Measurements from ENCODE around the gene ANKLE1. TPM values are rescaled to one million over a fixed set of nuclear protein-coding genes. Genes with fewer than 3 reads are reported as not detected.

ANKLE1 gene
- total RNA-seq, 3 donors from 2014 or later, result 0.96 to 1.6 (median 1.0) TPM

- H3K27ac ChIP-seq, result no peak overlapping the region
- TF ChIP-seq POLR2AphosphoS5 (IDR thresholded peaks at IDR 0.05) (peak in 1 of 3 donors; percentile 13), POLR2A (IDR thresholded peaks at IDR 0.05) (no peak)
- TF ChIP-seq, protein P1, sequence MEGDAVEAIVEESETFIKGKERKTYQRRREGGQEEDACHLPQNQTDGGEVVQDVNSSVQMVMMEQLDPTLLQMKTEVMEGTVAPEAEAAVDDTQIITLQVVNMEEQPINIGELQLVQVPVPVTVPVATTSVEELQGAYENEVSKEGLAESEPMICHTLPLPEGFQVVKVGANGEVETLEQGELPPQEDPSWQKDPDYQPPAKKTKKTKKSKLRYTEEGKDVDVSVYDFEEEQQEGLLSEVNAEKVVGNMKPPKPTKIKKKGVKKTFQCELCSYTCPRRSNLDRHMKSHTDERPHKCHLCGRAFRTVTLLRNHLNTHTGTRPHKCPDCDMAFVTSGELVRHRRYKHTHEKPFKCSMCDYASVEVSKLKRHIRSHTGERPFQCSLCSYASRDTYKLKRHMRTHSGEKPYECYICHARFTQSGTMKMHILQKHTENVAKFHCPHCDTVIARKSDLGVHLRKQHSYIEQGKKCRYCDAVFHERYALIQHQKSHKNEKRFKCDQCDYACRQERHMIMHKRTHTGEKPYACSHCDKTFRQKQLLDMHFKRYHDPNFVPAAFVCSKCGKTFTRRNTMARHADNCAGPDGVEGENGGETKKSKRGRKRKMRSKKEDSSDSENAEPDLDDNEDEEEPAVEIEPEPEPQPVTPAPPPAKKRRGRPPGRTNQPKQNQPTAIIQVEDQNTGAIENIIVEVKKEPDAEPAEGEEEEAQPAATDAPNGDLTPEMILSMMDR (IDR thresholded peaks at IDR 0.05), result peak; percentile 89 to 93 (median 92)
- intact Hi-C loops (cut with DNase I; ENCODE audit: low total_unique reads), result loop anchor here (10.0 kb wide), 1 partner anchor 218 kb away; no protein-coding TSS in a partner anchor
- no peaks in the 10 kb centered on the region for H3K36me3 ChIP-seq
- peaks cover 5 to 13% of the 10 kb centered on the region in 2 donors for H3K4me1 ChIP-seq
- peaks cover 7 to 15% of the 10 kb centered on the region in 2 donors for H3K27me3 ChIP-seq
- peak; percentile 67 to 90 for DNase-seq (ENCODE audit: low spot score in 2 of 2)
- peak overlapping the region; percentile 20 to 67 (median 39) for H3K4me3 ChIP-seq
- H3K9me3 ChIP-seq, result no peaks in the 10 kb centered on the region
These were observed 906 bp downstream of the ANKLE1 start for GRCh38 chr19:17282488-17283125.

DNA sequence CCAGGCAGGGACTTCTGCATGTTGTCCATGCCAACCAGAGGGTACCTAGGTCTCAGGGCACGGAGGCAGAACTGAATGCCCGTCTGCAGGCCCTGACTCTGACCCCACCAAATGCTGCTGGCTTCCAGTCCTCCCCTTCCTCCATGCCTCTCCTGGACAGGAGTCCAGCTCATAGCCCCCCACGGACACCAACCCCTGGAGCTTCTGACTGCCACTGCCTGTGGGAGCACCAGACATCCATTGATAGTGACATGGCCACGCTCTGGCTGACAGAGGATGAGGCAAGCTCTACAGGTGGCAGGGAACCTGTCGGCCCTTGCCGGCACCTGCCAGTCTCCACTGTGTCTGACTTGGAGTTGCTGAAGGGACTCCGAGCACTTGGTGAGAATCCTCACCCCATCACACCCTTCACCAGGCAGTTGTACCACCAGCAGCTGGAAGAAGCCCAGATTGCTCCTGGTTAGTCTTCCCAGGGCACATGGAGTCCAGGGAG, 1.8 kb downstream of the ANKLE1 start:
- intact Hi-C loops (cut with DNase I; ENCODE audit: low total_unique reads), result loop anchor here (10.0 kb wide), 1 partner anchor 219 kb away; no protein-coding TSS in a partner anchor
- H3K36me3 ChIP-seq, result no peaks in the 10 kb centered on the region
- no peaks in the 10 kb centered on the region for H3K9me3 ChIP-seq
- no peak overlapping the region for H3K4me3 ChIP-seq
- no peak for TF ChIP-seq POLR2A (IDR thresholded peaks at IDR 0.05)
- TF ChIP-seq, protein P1 (IDR thresholded peaks at IDR 0.05), result no peak
- TF ChIP-seq POLR2AphosphoS5 (IDR thresholded peaks at IDR 0.05), result no peak
- H3K27me3 ChIP-seq, result peaks cover 7 to 15% of the 10 kb centered on the region in 2 donors
- no peak for DNase-seq (ENCODE audit: low spot score in 2 of 2)
- H3K4me1 ChIP-seq, result peaks cover 5 to 13% of the 10 kb centered on the region in 2 donors
- no peak overlapping the region for H3K27ac ChIP-seq

DNA sequence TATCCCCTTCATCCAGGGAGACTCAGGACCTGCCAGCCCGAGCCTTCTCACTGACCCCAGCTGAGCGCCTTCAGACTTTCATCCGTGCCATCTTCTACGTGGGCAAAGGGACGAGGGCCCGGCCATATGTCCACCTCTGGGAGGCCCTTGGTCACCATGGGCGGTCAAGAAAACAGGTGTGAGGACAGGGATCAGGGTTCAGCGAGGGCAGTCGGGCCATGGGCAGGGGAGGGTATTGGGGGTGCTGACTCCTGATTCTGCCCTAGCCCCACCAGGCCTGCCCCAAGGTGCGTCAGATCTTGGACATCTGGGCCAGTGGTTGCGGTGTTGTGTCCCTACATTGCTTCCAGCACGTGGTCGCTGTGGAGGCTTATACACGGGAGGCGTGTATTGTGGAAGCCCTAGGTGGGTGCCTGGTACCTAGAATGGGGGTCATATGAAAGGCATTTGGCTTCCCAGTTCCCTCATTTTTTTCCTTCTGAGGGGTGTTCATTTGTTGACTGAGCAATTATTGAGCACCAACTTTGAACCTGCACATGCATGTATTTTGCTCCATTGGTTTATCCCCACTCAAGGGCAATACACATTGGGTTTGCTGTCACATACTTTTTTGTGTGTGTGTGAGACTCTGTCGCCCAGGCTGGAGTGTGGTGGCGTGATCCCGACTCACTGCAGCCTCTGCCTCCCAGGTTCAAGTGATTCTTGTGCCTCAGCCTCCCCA, 3.9 kb downstream of the ANKLE1 start:
- peaks cover 5 to 13% of the 10 kb centered on the region in 2 donors for H3K4me1 ChIP-seq
- H3K9me3 ChIP-seq, result no peaks in the 10 kb centered on the region
- no peak overlapping the region for H3K4me3 ChIP-seq
- H3K27me3 ChIP-seq, result peaks cover 7 to 15% of the 10 kb centered on the region in 2 donors
- TF ChIP-seq POLR2A (IDR thresholded peaks at IDR 0.05) (no peak), POLR2AphosphoS5 (IDR thresholded peaks at IDR 0.05) (no peak)
- TF ChIP-seq, protein P1 (IDR thresholded peaks at IDR 0.05), result no peak
- DNase-seq (ENCODE audit: low spot score in 2 of 2), result no peak
- intact Hi-C loops (cut with DNase I; ENCODE audit: low total_unique reads), result loop anchor here (10.0 kb wide), 1 partner anchor 221 kb away; no protein-coding TSS in a partner anchor
- H3K27ac ChIP-seq, result no peak overlapping the region
- no peaks in the 10 kb centered on the region for H3K36me3 ChIP-seq

- intact Hi-C loops (cut with DNase I; ENCODE audit: low total_unique reads), result loop anchor here (10.0 kb wide), 1 partner anchor 221 kb away; no protein-coding TSS in a partner anchor
- no peaks in the 10 kb centered on the region for H3K9me3 ChIP-seq
- H3K36me3 ChIP-seq, result no peaks in the 10 kb centered on the region
- no peak overlapping the region for H3K4me3 ChIP-seq
- H3K27ac ChIP-seq, result no peak overlapping the region
- H3K27me3 ChIP-seq, result peaks cover 7 to 13% of the 10 kb centered on the region in 2 donors
- no peak for TF ChIP-seq POLR2AphosphoS5 (IDR thresholded peaks at IDR 0.05)
- TF ChIP-seq, protein P1 (IDR thresholded peaks at IDR 0.05), result no peak
- peaks cover 5 to 13% of the 10 kb centered on the region in 2 donors for H3K4me1 ChIP-seq
- no peak for DNase-seq (ENCODE audit: low spot score in 2 of 2)
These were observed 4.6 kb downstream of the ANKLE1 start for GRCh38 chr19:17286263-17286662.
